ENCODE measurements around the gene DNAJC13.

GRCh38 chr3:132406587-132406986, 10.7 kb upstream of the DNAJC13 start:
- TF ChIP-seq ZFX (IDR thresholded peaks at IDR 0.05) = no peak
- TF ChIP-seq YY1 (IDR thresholded peaks at IDR 0.05; ENCODE audit: extremely low read depth, insufficient replicate concordance, low read depth, low read length) = no peak
- TF ChIP-seq CTCF (IDR thresholded peaks at IDR 0.05 in 2 of 3, conservative IDR thresholded peaks at IDR 0.05 in 1 of 3; ENCODE audit: borderline replicate concordance in 1 of 3, insufficient read depth in 1 of 3, low read depth in 2 of 3, low read length in 2 of 3) = no peak
- TF ChIP-seq EZH2 (IDR thresholded peaks at IDR 0.05) = no peak
- no peak for TF ChIP-seq POLR2AphosphoS5 (IDR thresholded peaks at IDR 0.05; ENCODE audit: low read depth, low read length)
- TF ChIP-seq, protein P1, sequence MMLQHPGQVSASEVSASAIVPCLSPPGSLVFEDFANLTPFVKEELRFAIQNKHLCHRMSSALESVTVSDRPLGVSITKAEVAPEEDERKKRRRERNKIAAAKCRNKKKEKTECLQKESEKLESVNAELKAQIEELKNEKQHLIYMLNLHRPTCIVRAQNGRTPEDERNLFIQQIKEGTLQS (IDR thresholded peaks at IDR 0.05) = no peak
- no peak for TF ChIP-seq RAD21 (IDR thresholded peaks at IDR 0.05; ENCODE audit: low read depth)
- no peak for TF ChIP-seq ZBTB33 (IDR thresholded peaks at IDR 0.05; ENCODE audit: extremely low read depth, insufficient replicate concordance, low read length)
- TF ChIP-seq POLR2A (IDR thresholded peaks at IDR 0.05; ENCODE audit: borderline replicate concordance, extremely low read depth, insufficient read depth, insufficient read length) = no peak
- no peak for TF ChIP-seq SIN3A (IDR thresholded peaks at IDR 0.05; ENCODE audit: low read depth)
- no peak for TF ChIP-seq TCF7L2 (IDR thresholded peaks at IDR 0.05; ENCODE audit: borderline replicate concordance, extremely low read depth, insufficient read depth, insufficient read length)
- TF ChIP-seq REST (IDR thresholded peaks at IDR 0.05; ENCODE audit: low read depth) = no peak
- TF ChIP-seq ZNF274 (IDR thresholded peaks at IDR 0.05; ENCODE audit: low read depth, low read length) = no peak
- TF ChIP-seq CEBPB (IDR thresholded peaks at IDR 0.05; ENCODE audit: low read depth) = no peak
